Fibroblast of lung (primary cell): ENCODE measurements around the gene JUND.

Source experiments
- EZH2 ChIP-seq: IDR thresholded peaks from 2 replicates; pipeline ENCODE4 v1.5.1; 2012; ENCODE audit warnings: low read length, control low read depth, mild to moderate bottlenecking; ENCODE audit errors: missing control alignments
- TF ChIP-seq, protein P1 (sequence below), 2 donors: IDR thresholded peaks in 1 of 2; conservative IDR thresholded peaks in 1 of 2; 1 replicate in 1 of 2; 2 replicates in 1 of 2; pipeline ENCODE4 v1.5.1; 2011 to 2012; ENCODE audit warnings: low read length in 2 of 2, control low read depth in 1 of 2, inconsistent platforms in 1 of 2, low read depth in 1 of 2, mild to moderate bottlenecking in 1 of 2

DNA sequence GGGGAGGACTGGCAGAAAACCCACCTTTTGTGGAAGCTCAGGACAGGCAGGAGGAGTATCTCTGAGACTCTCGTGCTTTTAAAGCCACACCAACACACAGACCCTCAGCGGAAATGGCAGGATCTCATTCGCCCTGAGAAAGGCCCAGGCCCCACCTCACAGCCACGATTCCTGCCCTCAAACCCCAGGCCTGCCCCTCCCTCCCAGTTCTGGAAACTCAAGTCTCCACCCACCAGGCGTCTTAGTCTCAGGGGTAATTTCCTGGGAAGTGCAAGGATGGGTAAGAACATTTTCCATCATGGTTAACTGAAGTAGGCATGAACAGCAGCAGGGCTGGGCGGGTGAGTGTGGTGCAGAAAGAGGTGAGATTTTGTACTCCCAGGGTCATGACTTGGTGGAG lies 47.2 kb downstream of the JUND start:
- TF ChIP-seq, protein P1, sequence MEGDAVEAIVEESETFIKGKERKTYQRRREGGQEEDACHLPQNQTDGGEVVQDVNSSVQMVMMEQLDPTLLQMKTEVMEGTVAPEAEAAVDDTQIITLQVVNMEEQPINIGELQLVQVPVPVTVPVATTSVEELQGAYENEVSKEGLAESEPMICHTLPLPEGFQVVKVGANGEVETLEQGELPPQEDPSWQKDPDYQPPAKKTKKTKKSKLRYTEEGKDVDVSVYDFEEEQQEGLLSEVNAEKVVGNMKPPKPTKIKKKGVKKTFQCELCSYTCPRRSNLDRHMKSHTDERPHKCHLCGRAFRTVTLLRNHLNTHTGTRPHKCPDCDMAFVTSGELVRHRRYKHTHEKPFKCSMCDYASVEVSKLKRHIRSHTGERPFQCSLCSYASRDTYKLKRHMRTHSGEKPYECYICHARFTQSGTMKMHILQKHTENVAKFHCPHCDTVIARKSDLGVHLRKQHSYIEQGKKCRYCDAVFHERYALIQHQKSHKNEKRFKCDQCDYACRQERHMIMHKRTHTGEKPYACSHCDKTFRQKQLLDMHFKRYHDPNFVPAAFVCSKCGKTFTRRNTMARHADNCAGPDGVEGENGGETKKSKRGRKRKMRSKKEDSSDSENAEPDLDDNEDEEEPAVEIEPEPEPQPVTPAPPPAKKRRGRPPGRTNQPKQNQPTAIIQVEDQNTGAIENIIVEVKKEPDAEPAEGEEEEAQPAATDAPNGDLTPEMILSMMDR (conservative IDR thresholded peaks at IDR 0.05 in 1 of 2, IDR thresholded peaks at IDR 0.05 in 1 of 2; ENCODE audit: low read depth in 1 of 2, low read length in 2 of 2): no peak
- no peak for TF ChIP-seq EZH2
